Osteoblast (primary cell): ENCODE measurements around the gene TEDC2. TPM values are rescaled to one million over a fixed set of nuclear protein-coding genes. Genes with fewer than 3 reads are reported as not detected.

ENCODE experiments used
- DNase-seq: peaks from one replicate; pipeline ENCODE4 v3.0.0; 2011; ENCODE audit warnings: low spot score, mixed read lengths; ENCODE audit not compliant: insufficient read length; ENCODE audit errors: missing footprints
- H2AFZ ChIP-seq: 2 replicates; pipeline ENCODE4 v1.6.0; 2011; ENCODE audit warnings: mild to moderate bottlenecking, low read length
- H3K27ac ChIP-seq: 2 replicates; pipeline ENCODE4 v1.5.1; 2011; ENCODE audit warnings: mild to moderate bottlenecking, low read depth, low read length, moderate library complexity
- H3K27me3 ChIP-seq: 2 replicates; pipeline ENCODE4 v1.6.0; 2012; ENCODE audit warnings: mild to moderate bottlenecking, control low read depth, inconsistent platforms, low read length, moderate library complexity; ENCODE audit not compliant: insufficient read depth
- H3K36me3 ChIP-seq: 2 replicates; pipeline ENCODE4 v1.5.1; 2011; ENCODE audit warnings: mild to moderate bottlenecking, low read length, control low read depth, moderate library complexity; ENCODE audit not compliant: insufficient read depth
- H3K4me1 ChIP-seq: 2 replicates; pipeline ENCODE4 v1.5.1; 2011; ENCODE audit warnings: mild to moderate bottlenecking, low read length, control low read depth, moderate library complexity; ENCODE audit not compliant: insufficient read depth
- H3K4me2 ChIP-seq: 2 replicates; pipeline ENCODE4 v1.6.0; 2011; ENCODE audit warnings: mild to moderate bottlenecking, low read length; ENCODE audit not compliant: insufficient read depth
- H3K4me3 ChIP-seq: fragments of 200-600 bp; sonication (generic); 3 replicates; pipeline ENCODE4 v1.5.1; 2012; ENCODE audit warnings: mild to moderate bottlenecking, low read length, inconsistent platforms; ENCODE audit not compliant: insufficient read depth
- H3K79me2 ChIP-seq: 2 replicates; pipeline ENCODE4 v1.6.0; 2012; ENCODE audit warnings: mild to moderate bottlenecking, low read length, control low read depth, inconsistent platforms; ENCODE audit not compliant: insufficient read depth
- H3K9me3 ChIP-seq: 2 replicates; pipeline ENCODE4 v1.5.1; 2011; ENCODE audit warnings: low read depth, low read length, control low read depth
- H4K20me1 ChIP-seq: 2 replicates; pipeline ENCODE4 v1.6.0; 2012; ENCODE audit warnings: mild to moderate bottlenecking, low read length, control low read depth; ENCODE audit not compliant: insufficient read depth
- CTCF ChIP-seq: IDR thresholded peaks from 2 replicates; pipeline ENCODE4 v1.5.1; 2011; ENCODE audit warnings: mild to moderate bottlenecking, low read depth, low read length, moderate library complexity; ENCODE audit errors: extremely low read depth
- total RNA-seq: library from RNA; depleted of rRNA; stranded (reverse); fragments of >200 nt; gene quantifications from 2 replicates; pipeline ENCODE4 v1.2.3, GENCODE V29; 2012

TEDC2 gene
- total RNA-seq, 1 donor = 5.1 TPM

GRCh38 chr16:2499890-2500429 is 40.1 kb downstream of the TEDC2 start:
- H2AFZ ChIP-seq = no peak overlapping the region
- TF ChIP-seq CTCF = no peak
- H3K4me2 ChIP-seq = no peak overlapping the region
- H4K20me1 ChIP-seq = peaks cover 35% of the 10 kb centered on the region
- H3K27ac ChIP-seq = no peak overlapping the region
- no peaks in the 10 kb centered on the region for H3K9me3 ChIP-seq
- peaks cover 15% of the 10 kb centered on the region for H3K36me3 ChIP-seq
- H3K4me1 ChIP-seq = peaks cover 17% of the 10 kb centered on the region
- H3K27me3 ChIP-seq = no peaks in the 10 kb centered on the region
- peak; percentile 3 for DNase-seq
- no peaks in the 10 kb centered on the region for H3K79me2 ChIP-seq
- no peak overlapping the region for H3K4me3 ChIP-seq

- H3K27me3 ChIP-seq = no peaks in the 10 kb centered on the region
- no peak overlapping the region for H3K27ac ChIP-seq
- peaks cover 35% of the 10 kb centered on the region for H4K20me1 ChIP-seq
- peaks cover 15% of the 10 kb centered on the region for H3K36me3 ChIP-seq
- H3K9me3 ChIP-seq = no peaks in the 10 kb centered on the region
- H3K4me1 ChIP-seq = peaks cover 17% of the 10 kb centered on the region
- H3K79me2 ChIP-seq = no peaks in the 10 kb centered on the region
- DNase-seq = peak; percentile 58
- H3K4me2 ChIP-seq = no peak overlapping the region
- no peak overlapping the region for H2AFZ ChIP-seq
- no peak overlapping the region for H3K4me3 ChIP-seq
- TF ChIP-seq CTCF = no peak
These were observed 40.6 kb downstream of the TEDC2 start for GRCh38 chr16:2500430-2500917.

- peaks cover 17% of the 10 kb centered on the region for H3K4me1 ChIP-seq
- peak overlapping the region; percentile 23 for H3K4me2 ChIP-seq
- DNase-seq = peak; percentile 98
- no peaks in the 10 kb centered on the region for H3K9me3 ChIP-seq
- H3K4me3 ChIP-seq = no peak overlapping the region
- no peaks in the 10 kb centered on the region for H3K79me2 ChIP-seq
- H3K27me3 ChIP-seq = no peaks in the 10 kb centered on the region
- H3K36me3 ChIP-seq = peaks cover 13% of the 10 kb centered on the region
- peaks cover 35% of the 10 kb centered on the region for H4K20me1 ChIP-seq
- H2AFZ ChIP-seq = no peak overlapping the region
- peak; percentile 81 for TF ChIP-seq CTCF
- no peak overlapping the region for H3K27ac ChIP-seq
These were observed 41.2 kb downstream of the TEDC2 start for GRCh38 chr16:2500918-2501750.
